ENCODE measurements around the gene ENKD1.
"Not testable (repeated sequence)": the region's sequence is repeated elsewhere in the genome, so short reads cannot be mapped to it uniquely, and the experiment has no call there.

The ENKD1 gene

GRCh38 chr16:67699265-67699664, 32.7 kb upstream of the ENKD1 start:
- no peak for TF ChIP-seq CTCF (IDR thresholded peaks at IDR 0.05; ENCODE audit: low read length, missing control alignments)
- H3K4me3 ChIP-seq (replicated peaks; ENCODE audit: low read depth, low read length) = no peak overlapping the region
- DNase-seq (ENCODE audit: low read depth) = no peak

GRCh38 chr16:67697422-67698185, 31.1 kb upstream of the ENKD1 start:
- no peak overlapping the region for H3K4me3 ChIP-seq (replicated peaks; ENCODE audit: low read depth, low read length)
- TF ChIP-seq CTCF (IDR thresholded peaks at IDR 0.05; ENCODE audit: low read length, missing control alignments) = no peak
- DNase-seq (ENCODE audit: low read depth) = no peak

GRCh38 chr16:67694611-67695010, 28.1 kb upstream of the ENKD1 start:
- no peak for DNase-seq (ENCODE audit: low read depth)
- TF ChIP-seq CTCF (IDR thresholded peaks at IDR 0.05; ENCODE audit: low read length, missing control alignments) = no peak
- no peak overlapping the region for H3K4me3 ChIP-seq (replicated peaks; ENCODE audit: low read depth, low read length)

- H3K4me3 ChIP-seq (replicated peaks; ENCODE audit: low read depth, low read length); DNase-seq (ENCODE audit: low read depth): not testable (repeated sequence)
Observed at GRCh38 chr16:67693517-67694285, 27.2 kb upstream of the ENKD1 start.

GRCh38 chr16:67685388-67686112, 19.0 kb upstream of the ENKD1 start:
- H3K4me3 ChIP-seq (replicated peaks; ENCODE audit: low read depth, low read length) = no peak overlapping the region
- no peak for TF ChIP-seq CTCF (IDR thresholded peaks at IDR 0.05; ENCODE audit: low read length, missing control alignments)
- no peak for DNase-seq (ENCODE audit: low read depth)

- TF ChIP-seq CTCF (IDR thresholded peaks at IDR 0.05; ENCODE audit: low read length, missing control alignments) = no peak
- DNase-seq (ENCODE audit: low read depth) = no peak
- H3K4me3 ChIP-seq (replicated peaks; ENCODE audit: low read depth, low read length) = no peak overlapping the region
Observed at GRCh38 chr16:67683767-67684166, 17.2 kb upstream of the ENKD1 start.

Measured in fibroblast of pulmonary artery (primary cell).